HepG2 (cell line): ENCODE results near the gene CLEC4M. TPM values are rescaled to one million over a fixed set of nuclear protein-coding genes. Genes with fewer than 3 reads are reported as not detected.

Source experiments
- ATAC-seq: fragments of 200-7000 bp; cut with Tn5 transposase; 3 replicates; pipeline ENCODE4 v1.9.1; 2020; ENCODE audit warnings: mild to moderate bottlenecking, moderate library complexity
- BruUV-seq: library from RNA; stranded (reverse); fragments of 400-500 nt; replicated peaks from 2 replicates; lab custom pipeline; 2021; lab: Mats Ljungman, UMichigan
- CTCF ChIA-PET: fragments of 300-600 bp; formaldehyde crosslinking; extraction: SDS; loops from one replicate; lab custom pipeline; 2021; ENCODE audit warnings: low total read pairs, inconsistent platforms, low intra/inter-chr PET ratio; lab: Yijun Ruan, JAX
- POLR2A ChIA-PET: fragments of 350-600 bp; sonication (Branson Sonifier 250); formaldehyde crosslinking; loops from one replicate; lab custom pipeline; 2020; ENCODE audit warnings: antibody characterized with exemption, inconsistent platforms; lab: Yijun Ruan, JAX
- DNase-seq: peaks from one replicate; pipeline ENCODE4 v3.0.0-alpha.2; 2015; ENCODE audit warnings: low spot score
- FAIRE-seq: peaks from 3 replicates; lab custom pipeline; 2011; peaks lifted over from hg19 to GRCh38; lab: Jason Lieb, UNC
- H2AFZ ChIP-seq: one replicate; pipeline ENCODE4 v1.6.1; 2011; ENCODE audit warnings: low read length, inconsistent platforms
- H3K27ac ChIP-seq: fragments of 300-600 bp; 3 replicates; pipeline ENCODE4 v1.8.0; 2011; ENCODE audit warnings: mixed run types, mild to moderate bottlenecking, mixed read lengths, low read length, inconsistent platforms; ENCODE audit not compliant: insufficient read depth; ENCODE audit errors: extremely low read length
- H3K27me3 ChIP-seq, 2 experiments: fragments of 200-600 bp in 1 of 2; 2 replicates in 1 of 2; 3 replicates in 1 of 2; pipeline versions ENCODE4 v1.6.0 to v1.8.0; 2011; ENCODE audit warnings: low read length in 2 of 2, mild to moderate bottlenecking in 2 of 2, moderate library complexity in 2 of 2, inconsistent platforms in 1 of 2; ENCODE audit not compliant: insufficient read depth in 2 of 2, control insufficient read depth in 1 of 2
- H3K36me3 ChIP-seq, 2 experiments: fragments of 200-600 bp in 1 of 2; replicated peaks in 1 of 2; 2 replicates in 1 of 2; 3 replicates in 1 of 2; pipeline versions ENCODE4 v1.5.1 to v1.8.0; 2011; ENCODE audit warnings: low read length in 2 of 2, inconsistent platforms in 1 of 2; ENCODE audit not compliant: insufficient read depth in 2 of 2, control insufficient read depth in 1 of 2
- H3K4me1 ChIP-seq: 2 replicates; pipeline ENCODE4 v1.5.1; 2012; ENCODE audit warnings: low read length, inconsistent platforms; ENCODE audit not compliant: insufficient read depth
- H3K4me2 ChIP-seq: 2 replicates; pipeline ENCODE4 v1.6.0; 2011; ENCODE audit warnings: low read depth, low read length, inconsistent platforms
- H3K4me3 ChIP-seq, 3 experiments: fragments of 200-600 bp in 1 of 3; sonication (generic), shearing (Covaris generic) in 1 of 3; replicated peaks in 1 of 3; 2 replicates each; pipeline ENCODE4 v1.5.1; 2011 to 2016; ENCODE audit warnings: low read length in 3 of 3, inconsistent platforms in 2 of 3, low read depth in 2 of 3, mild to moderate bottlenecking in 2 of 3, control low read depth in 1 of 3, mixed read lengths in 1 of 3; ENCODE audit not compliant: insufficient read depth in 1 of 3
- H3K79me2 ChIP-seq: one replicate; pipeline ENCODE4 v1.6.1; 2011; ENCODE audit warnings: low read length, inconsistent platforms; ENCODE audit not compliant: insufficient read depth
- H3K9ac ChIP-seq: 2 replicates; pipeline ENCODE4 v1.6.0; 2011; ENCODE audit warnings: mild to moderate bottlenecking, low read depth, low read length, inconsistent platforms; ENCODE audit not compliant: insufficient read depth
- H3K9me3 ChIP-seq: 2 replicates; pipeline ENCODE4 v1.5.1; 2012; ENCODE audit warnings: mild to moderate bottlenecking, low read length
- H4K20me1 ChIP-seq: 2 replicates; pipeline ENCODE4 v1.6.0; 2011; ENCODE audit warnings: inconsistent platforms, mild to moderate bottlenecking, low read length, moderate library complexity; ENCODE audit not compliant: insufficient read depth
- AHR ChIP-seq: IDR thresholded peaks from 2 replicates; pipeline ENCODE4 v1.6.1; 2018; ENCODE audit warnings: missing genetic modification reagents, missing compliant biosample characterization
- CBX2 ChIP-seq, 2 experiments: fragments of 200-600 bp in 1 of 2; sonication (generic); formaldehyde crosslinking in 1 of 2; IDR thresholded peaks; 2 replicates each; pipeline versions ENCODE4 v1.7.0 to v1.8.1; 2018 to 2022; ENCODE audit warnings: low read depth in 2 of 2, low read length in 1 of 2, mild to moderate bottlenecking in 1 of 2, missing genetic modification reagents in 1 of 2
- ELF4 ChIP-seq: sonication (generic); formaldehyde crosslinking; IDR thresholded peaks from 2 replicates; pipeline ENCODE4 v1.5.0; 2020; ENCODE audit warnings: missing genetic modification reagents, mild to moderate bottlenecking, moderate library complexity, borderline replicate concordance
- GATAD1 ChIP-seq: IDR thresholded peaks from 2 replicates; pipeline ENCODE4 v1.6.1; 2016; ENCODE audit warnings: missing genetic modification reagents, missing compliant biosample characterization
- GPN1 ChIP-seq: sonication (generic); formaldehyde crosslinking; IDR thresholded peaks from 2 replicates; pipeline ENCODE4 v1.5.1; 2020; ENCODE audit warnings: missing genetic modification reagents, borderline replicate concordance
- RXRA ChIP-seq: sonication (generic); formaldehyde crosslinking; IDR thresholded peaks from 2 replicates; pipeline ENCODE4 v1.5.1; 2020; ENCODE audit warnings: missing genetic modification reagents
- SMAD9 ChIP-seq: sonication (generic); formaldehyde crosslinking; IDR thresholded peaks from 2 replicates; pipeline ENCODE4 v1.5.1; 2020; ENCODE audit warnings: mild to moderate bottlenecking, missing genetic modification reagents
- SSRP1 ChIP-seq: IDR thresholded peaks from 2 replicates; pipeline ENCODE4 v1.6.1; 2016; ENCODE audit warnings: control low read depth
- ZNF562 ChIP-seq: sonication (generic); formaldehyde crosslinking; IDR thresholded peaks from 2 replicates; pipeline ENCODE4 v1.8.0; 2022; ENCODE audit warnings: missing genetic modification reagents, borderline replicate concordance
- ZNF891 ChIP-seq: sonication (generic); formaldehyde crosslinking; IDR thresholded peaks from 2 replicates; pipeline ENCODE4 v1.5.0; 2020; ENCODE audit warnings: mild to moderate bottlenecking, missing genetic modification reagents
- WGBS: methylation state at CpG from one replicate; pipeline ENCODE4 v1.1.6; 2017; ENCODE audit warnings: low lambda C conversion rate; 5-methylcytosine and 5-hydroxymethylcytosine counted together
- in situ Hi-C: cut with HindIII; loops from 2 replicates; pipeline ENCODE4 v1.10.0; 2017; ENCODE audit warnings: low pct_unique_long_range_greater_than_20kb; ENCODE audit not compliant: extremely low pct_ligation_motif_present
- intact Hi-C: fragments of 100-400 bp; cut with micrococcal nuclease; formaldehyde crosslinking; loops from one replicate; pipeline ENCODE4 v1.10.0; 2022; ENCODE audit not compliant: unreplicated experiment
- polyA plus RNA-seq, 8 experiments: library from polyadenylated mRNA; depleted of rRNA in 3 of 8; stranded (reverse) in 7 of 8; unstranded in 1 of 8; fragments of >200 nt; fragmentation: Illumina TruSeq in 4 of 8; extraction: Trizol in 4 of 8; gene quantifications; 2 replicates each; pipeline versions ENCODE4 v1.2.1 to v1.2.3, GENCODE V29; 2011 to 2016; ENCODE audit warnings: low read depth in 4 of 8, missing spikeins in 1 of 8, mixed read lengths in 1 of 8; ENCODE audit not compliant: insufficient read depth in 1 of 8
- total RNA-seq, 5 experiments: library from RNA; depleted of rRNA; stranded (reverse); fragments of >200 nt; fragmentation: Illumina TruSeq; extraction: Trizol; gene quantifications; 2 replicates each; pipeline ENCODE4 v1.2.3, GENCODE V29; 2016; ENCODE audit warnings: low read depth in 1 of 5

The CLEC4M gene
- total and polyA plus RNA-seq, 2 of the 13 experiments (the other 11 are each of a cell fraction or from before 2014, with no cell fraction given), result not detected

DNA sequence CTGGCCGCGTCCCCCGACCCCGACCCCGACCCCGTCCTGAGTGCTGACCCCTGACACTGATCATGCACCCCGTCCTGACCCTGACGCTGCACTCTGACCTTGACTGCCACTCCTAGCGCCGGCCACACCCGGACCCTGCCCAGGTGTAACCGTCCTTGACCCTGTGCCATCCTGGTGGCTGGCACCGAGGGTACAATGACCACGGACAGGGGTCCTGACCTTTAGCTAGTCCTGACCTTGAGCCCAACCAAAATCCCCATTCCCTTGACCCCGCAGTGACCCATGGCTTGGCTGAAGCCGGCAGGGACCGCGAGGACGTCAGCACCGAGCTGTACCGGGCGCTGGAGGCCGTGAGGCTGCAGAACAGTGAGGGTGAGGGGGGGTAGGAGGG is 25.9 kb downstream of the CLEC4M start:
- intact Hi-C loops, result no loop called here
- ChIA-PET POLR2A (no interaction called here), CTCF (no interaction called here)
- WGBS, result no CpG with 5 or more reads among the region's 23 CpGs
- no TSS peak for BruUV-seq
- in situ Hi-C loops, result no loop called here
- H4K20me1 ChIP-seq, result no peaks in the 10 kb centered on the region; the same call in 1 of the 2 replicates
- H3K79me2 ChIP-seq, result no peaks in the 10 kb centered on the region
- peak; percentile 23; the same call in 1 of the 3 replicates for ATAC-seq
- H3K9me3 ChIP-seq, result no peaks in the 10 kb centered on the region
- H3K27ac ChIP-seq, result no peak overlapping the region
- H3K4me1 ChIP-seq, result no peaks in the 10 kb centered on the region
- H3K9ac ChIP-seq, result no peak overlapping the region
- no peak overlapping the region for H2AFZ ChIP-seq
- TF ChIP-seq RXRA (CRISPR knock-in tag) (peak; percentile 28; the same call in 1 of the 2 replicates), AHR (no peak)
- no peak for DNase-seq
- no peak overlapping the region for H3K4me3 ChIP-seq
- no peak overlapping the region for H3K4me2 ChIP-seq
- FAIRE-seq, result no peak
- peaks cover 2 to 17% of the 10 kb centered on the region in 2 experiments for H3K27me3 ChIP-seq
- H3K36me3 ChIP-seq, result no peaks in the 10 kb centered on the region

DNA sequence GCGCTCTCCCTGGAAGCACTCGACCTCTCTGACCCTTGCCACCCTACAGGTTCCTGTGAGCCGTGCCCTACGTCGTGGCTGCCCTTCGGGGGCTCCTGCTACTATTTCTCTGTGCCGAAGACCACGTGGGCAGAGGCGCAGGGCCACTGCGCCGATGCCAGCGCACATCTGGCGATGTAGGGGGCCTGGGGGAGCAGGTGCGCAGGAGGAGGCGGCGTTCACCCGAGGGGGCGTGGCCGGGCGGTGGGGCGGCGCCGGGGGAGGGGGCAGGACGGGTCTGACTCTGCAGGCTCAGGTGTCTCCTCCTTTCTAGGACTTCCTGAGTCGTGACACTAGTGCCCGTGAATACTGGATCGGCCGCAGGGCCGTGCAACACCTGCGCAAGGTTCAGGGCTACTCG is 26.4 kb downstream of the CLEC4M start:
- no peak for ATAC-seq
- TF ChIP-seq ELF4, result no peak
- no peak for TF ChIP-seq GATAD1 (CRISPR knock-in tag)
- TF ChIP-seq SSRP1 (CRISPR knock-in tag), result no peak
- TF ChIP-seq ZNF562 (CRISPR knock-in tag), result no peak
- TF ChIP-seq CBX2 (IDR thresholded peaks at IDR 0.05; ENCODE audit: low read depth, low read length), result no peak
- no peak for TF ChIP-seq CBX2 (CRISPR knock-in tag; IDR thresholded peaks at IDR 0.05; ENCODE audit: low read depth)
- no peak for TF ChIP-seq ZNF891 (CRISPR knock-in tag)
- TF ChIP-seq SMAD9, result no peak
- no peak for TF ChIP-seq GPN1 (CRISPR knock-in tag)
- BruUV-seq, result no TSS peak
- H3K4me1 ChIP-seq, result no peaks in the 10 kb centered on the region
- H3K27me3 ChIP-seq, result peaks cover 2 to 22% of the 10 kb centered on the region in 2 experiments
- H3K4me2 ChIP-seq, result no peak overlapping the region
- no peaks in the 10 kb centered on the region for H3K36me3 ChIP-seq
- H3K27ac ChIP-seq, result no peak overlapping the region
- ChIA-PET POLR2A (no interaction called here), CTCF (no interaction called here)
- no peak overlapping the region for H3K9ac ChIP-seq
- no peak for DNase-seq
- H3K79me2 ChIP-seq, result no peaks in the 10 kb centered on the region
- FAIRE-seq, result no peak
- whole genome bisulfite sequencing, result 47% methylated on average over 6 of the region's 31 CpGs
- intact Hi-C loops (no loop called here), in situ Hi-C loops (no loop called here)
- no peaks in the 10 kb centered on the region for H4K20me1 ChIP-seq
- no peaks in the 10 kb centered on the region for H3K9me3 ChIP-seq
- no peak overlapping the region for H3K4me3 ChIP-seq
- H2AFZ ChIP-seq, result no peak overlapping the region
